NK-92 treated with Interleukin-12 subunit alpha and Interleukin-12 subunit beta, amount 100 ng/mL, for 24 hours (cell line): ENCODE measurements around the gene NCAPH2.
"Not testable (repeated sequence)": the region's sequence is repeated elsewhere in the genome, so short reads cannot be mapped to it uniquely, and the experiment has no call there.

Experiments
- DNase-seq: peaks from one replicate; lab custom pipeline; 2025; lab: John Stamatoyannopoulos, UW

Gene NCAPH2

GRCh38 chr22:50530877-50531545, 23.0 kb downstream of the NCAPH2 start:
- DNase-seq, result peak; percentile 85

- peak; percentile 58 for DNase-seq
Observed at GRCh38 chr22:50531546-50531961, 23.5 kb downstream of the NCAPH2 start.

GRCh38 chr22:50531962-50532674, 24.1 kb downstream of the NCAPH2 start:
- peak; percentile 40 for DNase-seq

GRCh38 chr22:50532824-50533796, 25.1 kb downstream of the NCAPH2 start:
- DNase-seq, result no peak

GRCh38 chr22:50533856-50534711, 26.1 kb downstream of the NCAPH2 start:
- not testable (repeated sequence) for DNase-seq

GRCh38 chr22:50535113-50535512, 27.1 kb downstream of the NCAPH2 start:
- no peak for DNase-seq

GRCh38 chr22:50536226-50536625, 28.2 kb downstream of the NCAPH2 start:
- no peak for DNase-seq

GRCh38 chr22:50537765-50538164, 29.7 kb downstream of the NCAPH2 start:
- DNase-seq, result no peak

- no peak for DNase-seq
Observed at GRCh38 chr22:50540381-50540780, 32.4 kb downstream of the NCAPH2 start.

- peak; percentile 50 for DNase-seq
Observed at GRCh38 chr22:50541667-50542026, 33.6 kb downstream of the NCAPH2 start.

GRCh38 chr22:50542416-50542927, 34.4 kb downstream of the NCAPH2 start:
- no peak for DNase-seq

- DNase-seq, result peak; percentile 83
Observed at GRCh38 chr22:50544078-50544745, 36.2 kb downstream of the NCAPH2 start.

- DNase-seq, result no peak
Observed at GRCh38 chr22:50544746-50545253, 36.8 kb downstream of the NCAPH2 start.

GRCh38 chr22:50545522-50546325, 37.7 kb downstream of the NCAPH2 start, which contains the start of gene KLHDC7B:
Gene KLHDC7B, plus strand, starts transcription at chr22:50545899. Its CDS starts 345 bp downstream, at chr22:50546244.
- peak; percentile 42 for DNase-seq

- DNase-seq, result no peak
Observed at GRCh38 chr22:50546326-50547262, 38.6 kb downstream of the NCAPH2 start.

- DNase-seq, result no peak
Observed at GRCh38 chr22:50547263-50547985, 39.4 kb downstream of the NCAPH2 start.

GRCh38 chr22:50548040-50548920, 40.3 kb downstream of the NCAPH2 start:
- no peak for DNase-seq
